Chondrocyte (in vitro differentiated cells): Measurements from ENCODE around the gene SORL1. TPM values are rescaled to one million over a fixed set of nuclear protein-coding genes. Genes with fewer than 3 reads are reported as not detected.

Experiments
- DNase-seq: peaks from one replicate; pipeline ENCODE4 v3.0.0; 2021; ENCODE audit warnings: mixed read lengths, low spot score
- H3K27ac Mint-ChIP-seq: one replicate; pipeline ENCODE4 v1.8.0; 2021; ENCODE audit warnings: mild to moderate bottlenecking, moderate library complexity, mixed read lengths; ENCODE audit not compliant: unreplicated experiment
- H3K27me3 Mint-ChIP-seq: 2 replicates; pipeline ENCODE4 v1.8.0; 2021; ENCODE audit warnings: low read depth, mixed read lengths
- H3K36me3 Mint-ChIP-seq: 2 replicates; pipeline ENCODE4 v1.8.0; 2021; ENCODE audit warnings: low read depth, mixed read lengths
- H3K4me1 Mint-ChIP-seq: 2 replicates; pipeline ENCODE4 v1.8.0; 2021; ENCODE audit warnings: low read depth, mild to moderate bottlenecking, mixed read lengths
- H3K4me3 Mint-ChIP-seq: one replicate; pipeline ENCODE4 v1.8.0; 2021; ENCODE audit warnings: mild to moderate bottlenecking, moderate library complexity, mixed read lengths; ENCODE audit not compliant: unreplicated experiment
- H3K9me3 Mint-ChIP-seq: 2 replicates; pipeline ENCODE4 v1.8.0; 2021; ENCODE audit warnings: low read depth, mixed read lengths
- CTCF ChIP-seq: fragments of 200-600 bp; sonication (generic); IDR thresholded peaks from 2 replicates; pipeline ENCODE4 v1.5.0; 2021; ENCODE audit warnings: antibody characterized with exemption, mild to moderate bottlenecking, moderate library complexity
- total RNA-seq: library from RNA; stranded (reverse); gene quantifications from 3 replicates; pipeline ENCODE4 v1.2.1, GENCODE V29; 2021

Gene SORL1
- total RNA-seq, 1 donor from 2014 or later, result 0.87 TPM

GRCh38 chr11:121455115-121455514, 3.0 kb downstream of the SORL1 start:
- no peak overlapping the region for H3K4me3 Mint-ChIP-seq
- H3K4me1 Mint-ChIP-seq, result peaks cover 11% of the 10 kb centered on the region
- no peak overlapping the region for H3K27ac Mint-ChIP-seq
- TF ChIP-seq CTCF, result no peak
- no peaks in the 10 kb centered on the region for H3K9me3 Mint-ChIP-seq
- H3K36me3 Mint-ChIP-seq, result peaks cover 1% of the 10 kb centered on the region
- H3K27me3 Mint-ChIP-seq, result peaks cover 62% of the 10 kb centered on the region
- no peak for DNase-seq

DNA sequence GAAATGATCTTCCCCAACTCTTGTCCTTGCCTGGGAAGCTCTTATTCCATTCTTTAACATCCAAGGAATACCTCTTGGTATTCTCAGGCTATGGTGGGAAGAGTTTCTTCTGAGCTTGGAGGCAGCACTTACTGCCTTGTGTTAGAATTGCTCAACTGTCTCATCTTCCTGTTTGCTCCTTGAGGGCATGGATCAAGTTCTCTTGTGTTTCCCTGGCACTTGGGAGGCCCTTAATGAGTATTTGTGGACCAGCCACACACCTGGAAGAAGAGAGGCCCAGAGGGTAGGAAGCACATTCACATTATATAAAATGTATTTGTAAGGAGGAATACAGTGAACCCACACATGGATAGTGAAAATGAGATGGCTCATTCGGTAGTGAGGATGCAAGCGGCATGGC, 4.0 kb downstream of the SORL1 start:
- peaks cover 56% of the 10 kb centered on the region for H3K27me3 Mint-ChIP-seq
- no peak for TF ChIP-seq CTCF
- H3K9me3 Mint-ChIP-seq, result no peaks in the 10 kb centered on the region
- DNase-seq, result no peak
- H3K36me3 Mint-ChIP-seq, result peaks cover 1% of the 10 kb centered on the region
- no peak overlapping the region for H3K4me3 Mint-ChIP-seq
- peaks cover 11% of the 10 kb centered on the region for H3K4me1 Mint-ChIP-seq
- no peak overlapping the region for H3K27ac Mint-ChIP-seq

- no peak for TF ChIP-seq CTCF
- H3K36me3 Mint-ChIP-seq, result peaks cover 1% of the 10 kb centered on the region
- H3K27ac Mint-ChIP-seq, result no peak overlapping the region
- H3K4me3 Mint-ChIP-seq, result no peak overlapping the region
- no peak for DNase-seq
- H3K9me3 Mint-ChIP-seq, result no peaks in the 10 kb centered on the region
- peaks cover 53% of the 10 kb centered on the region for H3K27me3 Mint-ChIP-seq
- H3K4me1 Mint-ChIP-seq, result peaks cover 8% of the 10 kb centered on the region
Measured at GRCh38 chr11:121456816-121457431, 4.8 kb downstream of the SORL1 start.

DNA sequence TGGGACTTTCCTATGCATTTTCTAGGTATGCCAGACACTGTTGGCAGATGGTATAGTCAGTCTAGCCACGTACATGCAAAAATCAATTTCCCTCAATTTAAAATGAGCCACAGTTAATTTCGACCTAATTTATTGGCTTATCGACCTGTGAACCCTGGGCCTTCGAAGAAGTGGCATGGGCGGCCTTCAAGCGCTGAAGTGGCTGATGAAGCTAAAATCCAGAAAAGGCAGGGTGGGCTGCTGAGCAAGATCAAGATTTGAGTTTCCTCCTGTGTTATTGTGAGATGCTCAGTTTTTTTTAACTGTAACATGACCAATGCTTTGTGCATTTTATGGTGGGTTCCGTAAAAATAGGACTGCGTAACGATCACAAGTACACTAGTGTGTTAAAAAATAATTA, 6.4 kb downstream of the SORL1 start:
- H3K4me1 Mint-ChIP-seq, result no peaks in the 10 kb centered on the region
- H3K27ac Mint-ChIP-seq, result no peak overlapping the region
- H3K27me3 Mint-ChIP-seq, result peaks cover 51% of the 10 kb centered on the region
- H3K4me3 Mint-ChIP-seq, result no peak overlapping the region
- TF ChIP-seq CTCF, result no peak
- H3K9me3 Mint-ChIP-seq, result no peaks in the 10 kb centered on the region
- H3K36me3 Mint-ChIP-seq, result no peaks in the 10 kb centered on the region
- no peak for DNase-seq

DNA sequence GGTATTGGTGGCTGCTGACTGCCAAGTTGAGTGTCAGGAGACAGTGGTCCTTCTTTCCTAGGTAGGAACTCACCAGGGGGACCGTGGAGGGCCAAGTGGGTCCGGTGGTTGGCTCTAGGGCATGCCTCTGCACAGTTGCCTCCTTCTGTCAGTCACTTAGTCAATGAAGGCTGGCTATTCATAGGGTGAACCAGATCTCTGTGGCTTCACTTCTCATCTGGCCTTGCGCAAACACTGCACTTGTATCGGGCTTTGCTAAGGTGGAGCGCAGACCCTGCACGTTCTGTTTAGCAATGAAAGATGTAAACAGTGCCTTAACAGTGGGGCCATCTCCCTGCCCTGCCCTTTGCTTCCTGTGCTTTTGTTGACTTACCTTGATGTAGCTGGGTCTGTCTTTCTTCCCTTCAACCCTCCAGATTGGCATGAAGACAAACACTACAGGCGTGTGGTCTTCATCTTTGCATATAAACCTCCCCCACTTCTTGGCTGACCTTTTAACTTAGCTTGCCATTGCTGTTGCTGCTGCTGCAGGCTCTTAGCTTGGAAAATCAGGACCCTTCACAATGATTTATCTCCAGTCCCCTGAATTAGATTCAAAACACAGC, 7.4 kb downstream of the SORL1 start:
- Mint-ChIP-seq H3K9me3 (no peaks in the 10 kb centered on the region), H3K27ac (no peak overlapping the region), H3K27me3 (peaks cover 42% of the 10 kb centered on the region), H3K36me3 (no peaks in the 10 kb centered on the region), H3K4me1 (peaks cover 7% of the 10 kb centered on the region), H3K4me3 (no peak overlapping the region)
- DNase-seq, result no peak
- TF ChIP-seq CTCF, result no peak
